HG03175 (cell line): ENCODE results near the gene ROR2.

ENCODE experiments used
- ATAC-seq: cut with Tn5 transposase; IDR thresholded peaks from one replicate; pipeline ENCODE4 v1.9.1; 2021; ENCODE audit warnings: mild to moderate bottlenecking, moderate library complexity; ENCODE audit not compliant: unreplicated experiment

Gene ROR2

DNA sequence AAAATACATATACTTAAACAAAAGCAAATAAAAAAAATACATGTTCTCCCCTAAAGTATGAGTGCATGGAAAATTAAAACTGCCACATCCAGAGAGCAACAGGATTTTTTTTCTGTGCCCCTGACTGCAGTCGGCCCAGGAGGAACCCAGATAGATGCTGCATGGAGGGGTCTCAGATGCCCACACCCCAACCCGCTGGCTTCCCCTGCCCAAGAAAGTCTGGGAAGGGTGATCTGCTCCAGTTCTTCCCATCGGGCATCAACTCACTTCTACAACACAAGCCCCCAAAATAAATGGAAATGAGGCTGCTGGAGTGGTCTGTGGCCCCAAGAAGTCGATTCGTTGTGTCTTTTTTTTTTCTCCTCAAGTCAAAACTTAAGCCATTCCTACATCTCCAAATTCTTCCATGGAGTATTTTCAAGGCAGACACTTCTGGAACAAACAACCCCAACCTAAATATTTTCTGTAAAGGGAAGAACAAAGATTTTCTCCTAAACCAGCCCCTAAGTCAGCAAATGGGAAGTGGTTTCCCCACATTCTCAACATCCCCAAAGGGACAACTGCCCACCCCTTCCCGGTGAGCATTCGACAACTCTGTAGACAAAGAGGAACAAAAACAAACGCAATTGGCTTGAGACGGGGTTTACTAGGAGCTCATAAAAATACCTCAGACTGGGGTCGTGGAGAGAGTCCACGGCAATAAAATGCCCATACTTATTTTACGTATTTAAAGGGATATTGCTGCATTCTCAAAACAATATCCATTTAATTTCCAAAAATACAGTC, 46.7 kb downstream of the ROR2 start:
- ATAC-seq: no peak

DNA sequence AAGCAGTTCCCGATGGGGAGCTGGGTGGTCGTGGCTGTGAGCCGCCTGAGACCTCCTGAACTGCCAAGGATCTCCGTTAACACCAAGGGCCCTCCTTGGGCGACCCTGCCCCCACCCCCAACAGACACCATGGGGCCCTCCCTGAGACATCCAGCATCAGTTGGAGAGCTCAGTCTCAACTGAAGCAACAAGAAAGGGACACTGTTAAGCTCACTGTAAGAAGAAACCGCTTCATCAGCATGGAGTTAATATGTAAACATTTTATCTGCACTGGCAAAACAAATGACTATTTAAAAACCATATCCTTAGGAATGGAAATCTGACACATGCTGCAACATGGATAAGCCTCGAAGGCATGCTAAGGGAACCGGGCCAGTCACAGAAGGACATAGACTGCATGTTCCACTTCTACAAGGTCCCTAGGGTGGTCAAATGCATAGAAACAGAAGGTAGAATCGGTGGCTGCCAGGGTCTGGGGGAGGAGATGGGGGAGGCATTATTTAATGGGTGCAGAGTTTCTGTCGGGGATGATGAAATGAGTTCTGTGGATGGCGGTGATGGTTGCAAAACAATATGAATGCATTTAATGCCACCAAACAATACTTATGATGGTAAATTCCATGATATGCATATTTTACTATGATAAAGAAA, 47.4 kb downstream of the ROR2 start:
- ATAC-seq: no peak

DNA sequence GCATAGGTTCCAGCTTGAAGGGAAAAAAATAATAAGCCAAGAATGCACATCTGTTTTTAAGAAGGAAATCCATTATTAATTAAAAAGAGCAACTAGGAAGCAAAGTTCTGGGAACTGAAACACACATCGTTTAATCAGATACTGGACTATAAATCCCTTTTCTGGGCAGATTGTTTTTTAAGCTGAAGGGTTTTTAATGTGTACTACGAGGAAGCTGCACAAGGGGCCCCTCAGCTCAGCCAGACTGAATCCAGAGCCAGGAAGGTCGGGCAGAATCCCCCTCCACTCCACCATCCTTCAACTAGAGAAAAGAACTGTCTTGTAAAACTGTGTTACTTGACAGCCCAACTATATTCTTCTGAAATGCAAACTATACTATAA, 49.2 kb downstream of the ROR2 start:
- no peak for ATAC-seq

DNA sequence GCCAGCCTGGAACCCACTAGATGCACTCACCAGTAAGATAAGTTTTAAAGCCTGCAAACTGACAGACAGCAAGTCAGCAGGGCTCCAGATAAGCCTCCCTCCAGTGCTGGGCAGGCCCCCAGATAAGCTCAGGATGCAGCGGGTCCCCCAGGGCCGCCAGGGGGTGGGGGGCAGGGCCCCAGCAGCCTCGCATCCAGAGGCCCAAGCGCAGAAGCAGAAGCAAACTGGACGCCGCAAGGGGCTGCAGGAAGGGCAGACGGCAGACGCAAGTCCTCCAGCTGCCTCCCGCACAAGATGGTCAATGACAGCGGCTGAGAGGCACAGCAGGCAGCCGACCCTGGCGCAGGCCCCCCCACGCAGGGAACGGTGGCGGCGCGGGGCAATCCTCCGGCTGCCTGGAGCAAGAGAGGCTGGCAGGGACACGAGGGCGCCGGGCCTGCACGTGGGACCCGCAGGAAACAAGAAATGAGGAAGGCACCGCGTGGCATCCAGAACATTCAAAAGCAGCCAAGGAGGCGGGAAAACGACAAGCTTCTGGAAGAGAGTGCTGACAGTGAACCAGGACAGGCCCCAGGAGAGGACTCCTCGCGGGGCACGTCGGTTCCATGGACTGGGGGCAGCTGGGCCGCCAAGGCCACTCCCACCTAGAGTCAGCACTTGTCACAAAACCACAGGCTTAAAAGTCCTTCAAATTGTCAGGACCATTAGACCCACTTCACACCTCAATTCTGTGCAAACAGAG, 49.8 kb downstream of the ROR2 start:
- ATAC-seq: no peak

DNA sequence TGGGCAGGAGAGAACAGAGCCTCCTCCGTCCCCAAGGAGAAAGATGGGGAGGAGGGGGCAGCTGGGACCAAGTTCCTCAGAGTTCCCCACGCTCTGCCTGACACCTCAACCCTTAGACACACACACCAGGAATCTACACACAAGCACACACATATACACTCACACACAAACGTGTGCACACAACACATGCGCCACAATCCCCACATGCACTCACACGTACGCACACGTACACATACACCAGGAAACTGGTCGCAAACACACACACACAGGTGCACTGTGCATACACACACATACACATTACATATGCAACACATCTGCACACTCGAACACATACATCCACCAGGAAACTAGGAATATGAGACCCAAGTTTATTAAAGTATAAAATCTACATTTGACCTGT, 50.4 kb downstream of the ROR2 start:
- ATAC-seq: no peak

DNA sequence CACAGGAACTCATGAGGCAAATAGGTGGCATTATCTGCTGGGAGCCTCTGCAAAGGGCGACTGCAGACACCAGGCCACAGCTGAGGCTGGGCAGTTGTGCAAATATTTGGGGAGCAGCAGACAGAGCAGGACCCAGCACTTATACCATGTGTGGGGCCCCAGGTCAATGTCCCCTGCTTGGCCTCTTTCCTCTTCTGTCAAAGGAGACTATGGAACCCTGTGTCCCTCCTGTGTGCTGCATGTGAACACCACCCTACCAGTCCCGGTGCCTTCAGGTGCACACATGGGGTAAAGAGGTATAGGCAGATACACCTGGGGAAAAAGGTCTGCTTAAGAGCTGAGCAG, 50.8 kb downstream of the ROR2 start:
- no peak for ATAC-seq

DNA sequence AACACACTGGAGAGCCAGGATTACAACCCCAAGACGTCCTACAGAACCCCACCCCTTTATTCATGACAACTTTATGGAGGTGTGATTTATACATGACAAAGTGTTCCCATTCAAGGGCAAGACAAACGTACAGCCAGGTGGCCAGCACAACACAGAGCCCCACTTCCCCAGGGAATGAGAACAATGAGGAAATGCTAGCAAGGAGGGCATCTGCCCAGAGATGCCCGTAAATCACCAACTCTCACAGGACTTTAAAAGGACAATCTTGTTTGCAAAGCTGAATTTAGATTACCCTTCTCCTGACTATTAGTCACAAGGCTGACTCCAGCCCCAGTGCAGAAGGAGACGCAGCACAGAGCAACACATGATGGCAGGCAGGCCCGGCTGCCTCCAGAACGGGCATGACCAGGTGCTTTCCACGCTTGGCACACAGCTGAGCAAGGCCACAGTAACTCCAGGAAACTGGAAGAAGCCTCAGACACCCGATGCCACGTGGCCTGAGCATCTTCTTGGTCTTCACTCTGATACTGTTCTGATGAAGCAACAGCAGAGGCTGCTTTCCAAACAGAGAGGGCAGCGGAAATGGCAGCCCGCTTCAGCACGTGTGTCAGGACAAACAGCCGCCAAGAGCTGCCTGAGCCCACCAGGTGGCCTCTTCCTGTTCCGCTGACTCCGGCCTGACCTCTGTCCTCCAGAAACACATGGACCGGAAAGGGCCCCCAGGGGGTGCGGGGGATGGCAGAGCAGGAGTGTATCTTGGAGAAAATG, 51.4 kb downstream of the ROR2 start:
- ATAC-seq: no peak

GRCh38 chr9:91897201-91897600, 52.8 kb downstream of the ROR2 start:
- ATAC-seq: no peak

DNA sequence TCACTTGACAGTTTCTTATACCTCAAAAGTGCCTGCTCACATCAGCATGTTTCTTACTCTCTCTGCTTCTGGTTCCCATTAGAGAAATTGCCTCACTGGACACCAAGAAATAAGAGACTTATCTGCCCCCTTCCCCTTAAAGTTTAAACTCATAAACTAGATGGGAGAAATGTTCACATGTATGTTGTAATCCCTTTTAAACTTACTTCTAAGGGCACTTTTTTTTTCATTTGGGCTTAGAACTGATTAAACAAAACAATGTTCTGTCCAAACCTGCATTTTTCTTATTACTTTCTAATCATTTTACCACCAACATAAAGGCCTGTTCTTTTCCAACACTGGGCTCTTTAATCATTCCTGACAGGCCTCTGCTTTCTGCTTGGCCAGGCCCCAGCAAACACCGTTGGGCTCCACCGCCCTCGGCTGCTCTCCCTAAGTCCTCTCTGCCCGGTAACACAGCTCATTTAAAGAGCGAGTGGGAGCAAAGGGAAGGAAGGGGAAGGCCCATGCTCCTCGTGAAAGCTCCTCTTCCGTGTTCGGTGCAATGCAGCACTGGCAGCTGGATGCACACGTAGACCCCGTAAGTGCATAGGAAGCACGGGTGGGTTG, 53.4 kb downstream of the ROR2 start:
- no peak for ATAC-seq

DNA sequence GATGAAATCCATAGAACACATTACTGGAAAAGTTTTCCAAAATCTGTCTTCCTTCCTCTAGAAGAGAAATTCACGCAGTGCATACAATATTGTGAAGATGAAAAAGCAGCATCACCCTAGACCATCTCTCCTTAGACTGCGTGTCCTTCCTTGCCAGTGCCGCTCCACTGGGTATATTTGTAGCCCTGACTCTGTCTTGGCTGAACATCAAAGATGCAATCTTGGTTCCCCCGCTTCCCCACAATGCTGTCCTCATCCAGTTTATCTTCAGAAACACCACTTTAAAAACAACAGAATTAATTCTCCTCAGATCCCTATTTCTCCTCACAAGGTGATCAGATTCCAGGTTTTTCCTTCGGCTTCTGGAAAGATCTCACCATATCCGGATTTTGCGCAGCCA, 53.9 kb downstream of the ROR2 start:
- ATAC-seq: no peak

- ATAC-seq: no peak
Observed at GRCh38 chr9:91894536-91894935, 55.5 kb downstream of the ROR2 start.

- ATAC-seq: no peak
Observed at GRCh38 chr9:91894023-91894422, 56.0 kb downstream of the ROR2 start.

- no peak for ATAC-seq
Observed at GRCh38 chr9:91891915-91892314, 58.1 kb downstream of the ROR2 start.

DNA sequence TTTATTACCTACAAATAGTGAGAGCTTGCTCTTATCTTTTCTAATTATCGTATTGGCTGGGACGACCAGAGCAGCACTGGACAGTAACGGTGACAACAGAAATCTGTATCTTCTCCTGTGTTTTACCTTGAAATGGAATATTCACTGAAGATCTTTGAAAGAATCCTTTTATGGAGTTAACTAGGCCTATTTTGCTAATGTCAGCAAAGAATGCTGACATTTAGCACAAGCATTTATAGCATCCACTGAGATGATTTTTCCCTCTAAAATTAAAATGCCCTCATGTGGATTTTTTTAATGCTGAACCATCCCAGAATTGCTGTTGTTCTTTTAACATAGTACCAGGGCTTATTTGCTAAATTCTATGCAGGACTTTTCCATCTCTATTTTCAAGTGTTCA, 59.4 kb downstream of the ROR2 start:
- no peak for ATAC-seq

DNA sequence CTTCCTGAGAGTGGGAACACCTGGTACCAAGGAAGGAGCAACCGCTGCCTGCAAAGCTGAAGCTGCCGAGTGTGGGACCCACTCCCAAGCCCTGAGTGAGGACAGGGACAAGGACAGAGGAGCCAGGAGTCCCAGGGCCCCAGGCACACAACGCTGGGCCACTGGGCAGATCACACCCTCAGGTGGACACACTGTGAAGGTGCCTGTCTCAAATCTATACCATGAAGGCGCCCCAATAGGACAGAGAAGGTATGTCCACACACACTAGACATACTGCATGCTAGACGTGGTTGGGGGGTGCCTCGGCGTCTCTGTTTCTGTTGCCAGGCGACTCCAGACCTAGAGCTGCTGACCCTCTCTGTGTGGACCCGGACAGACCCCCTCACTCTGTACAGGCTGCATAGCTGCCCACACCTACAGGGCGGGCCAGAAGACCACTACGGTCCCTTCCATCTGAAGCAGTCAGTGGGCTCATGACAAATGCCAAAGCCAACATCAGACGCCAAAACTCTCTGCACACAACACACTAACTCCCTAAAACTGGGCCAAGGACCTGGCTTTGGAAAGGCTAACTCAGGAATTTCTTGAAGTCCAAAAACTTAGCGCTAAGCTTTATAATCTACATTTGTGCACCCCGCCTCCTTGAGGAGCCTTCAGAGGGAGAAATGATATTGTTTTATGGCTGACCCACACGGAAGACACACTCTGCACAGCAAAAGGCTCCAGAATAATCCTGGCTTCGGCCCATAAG, 60.7 kb downstream of the ROR2 start:
- ATAC-seq: no peak

- ATAC-seq: no peak
Observed at GRCh38 chr9:91886414-91887076, 63.5 kb downstream of the ROR2 start.

- ATAC-seq: no peak
Observed at GRCh38 chr9:91885746-91886413, 64.1 kb downstream of the ROR2 start.

GRCh38 chr9:91884696-91885687, 65.0 kb downstream of the ROR2 start:
- ATAC-seq: no peak
